ENCODE results near the gene ARHGAP15.

GRCh38 chr2:143158551-143159485, 29.6 kb downstream of the ARHGAP15 start:
- TF ChIP-seq POLR2AphosphoS5 (IDR thresholded peaks at IDR 0.05; ENCODE audit: insufficient read depth in 1 of 2, low read depth in 1 of 2) (no peak), CTCF (IDR thresholded peaks at IDR 0.05) (no peak)

All from vagina (tissue), 2 donors.